C4-2B (cell line): ENCODE data around the gene ZBTB7A.

Source experiments
- ZFX ChIP-seq: fragments of 450-650 bp; IDR thresholded peaks from 2 replicates; pipeline ENCODE4 v1.6.1; 2017
- TF ChIP-seq, protein P1 (sequence below): fragments of 450-650 bp; conservative IDR thresholded peaks from 2 replicates; pipeline ENCODE4 v1.5.1; 2017; ENCODE audit warnings: mild to moderate bottlenecking

DNA sequence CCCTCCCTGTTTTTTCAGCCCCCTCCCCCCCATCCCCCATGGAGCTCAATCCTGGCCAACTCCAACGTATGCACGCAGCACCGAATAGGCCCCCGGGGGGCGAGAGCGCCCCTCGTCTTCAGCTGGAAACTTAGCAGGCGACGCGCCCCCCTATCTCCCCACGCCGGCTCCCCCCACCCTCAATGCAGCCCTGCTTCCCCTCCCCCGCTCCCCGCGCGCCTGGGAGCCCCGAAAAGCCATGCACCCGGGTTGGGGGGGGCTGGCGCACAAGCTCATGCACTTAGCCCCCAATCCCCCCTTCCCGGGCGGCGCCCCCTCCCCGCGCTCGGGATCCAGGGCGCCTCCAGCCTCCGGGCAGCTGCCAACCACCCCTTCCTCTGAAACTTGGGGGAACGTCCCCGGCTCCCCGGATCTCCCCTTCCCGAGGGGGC is 508 bp downstream of the ZBTB7A start:
- TF ChIP-seq, protein P1, sequence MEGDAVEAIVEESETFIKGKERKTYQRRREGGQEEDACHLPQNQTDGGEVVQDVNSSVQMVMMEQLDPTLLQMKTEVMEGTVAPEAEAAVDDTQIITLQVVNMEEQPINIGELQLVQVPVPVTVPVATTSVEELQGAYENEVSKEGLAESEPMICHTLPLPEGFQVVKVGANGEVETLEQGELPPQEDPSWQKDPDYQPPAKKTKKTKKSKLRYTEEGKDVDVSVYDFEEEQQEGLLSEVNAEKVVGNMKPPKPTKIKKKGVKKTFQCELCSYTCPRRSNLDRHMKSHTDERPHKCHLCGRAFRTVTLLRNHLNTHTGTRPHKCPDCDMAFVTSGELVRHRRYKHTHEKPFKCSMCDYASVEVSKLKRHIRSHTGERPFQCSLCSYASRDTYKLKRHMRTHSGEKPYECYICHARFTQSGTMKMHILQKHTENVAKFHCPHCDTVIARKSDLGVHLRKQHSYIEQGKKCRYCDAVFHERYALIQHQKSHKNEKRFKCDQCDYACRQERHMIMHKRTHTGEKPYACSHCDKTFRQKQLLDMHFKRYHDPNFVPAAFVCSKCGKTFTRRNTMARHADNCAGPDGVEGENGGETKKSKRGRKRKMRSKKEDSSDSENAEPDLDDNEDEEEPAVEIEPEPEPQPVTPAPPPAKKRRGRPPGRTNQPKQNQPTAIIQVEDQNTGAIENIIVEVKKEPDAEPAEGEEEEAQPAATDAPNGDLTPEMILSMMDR: no peak
- TF ChIP-seq ZFX: no peak
